ENCODE results near the gene SPIN1.

The SPIN1 gene

DNA sequence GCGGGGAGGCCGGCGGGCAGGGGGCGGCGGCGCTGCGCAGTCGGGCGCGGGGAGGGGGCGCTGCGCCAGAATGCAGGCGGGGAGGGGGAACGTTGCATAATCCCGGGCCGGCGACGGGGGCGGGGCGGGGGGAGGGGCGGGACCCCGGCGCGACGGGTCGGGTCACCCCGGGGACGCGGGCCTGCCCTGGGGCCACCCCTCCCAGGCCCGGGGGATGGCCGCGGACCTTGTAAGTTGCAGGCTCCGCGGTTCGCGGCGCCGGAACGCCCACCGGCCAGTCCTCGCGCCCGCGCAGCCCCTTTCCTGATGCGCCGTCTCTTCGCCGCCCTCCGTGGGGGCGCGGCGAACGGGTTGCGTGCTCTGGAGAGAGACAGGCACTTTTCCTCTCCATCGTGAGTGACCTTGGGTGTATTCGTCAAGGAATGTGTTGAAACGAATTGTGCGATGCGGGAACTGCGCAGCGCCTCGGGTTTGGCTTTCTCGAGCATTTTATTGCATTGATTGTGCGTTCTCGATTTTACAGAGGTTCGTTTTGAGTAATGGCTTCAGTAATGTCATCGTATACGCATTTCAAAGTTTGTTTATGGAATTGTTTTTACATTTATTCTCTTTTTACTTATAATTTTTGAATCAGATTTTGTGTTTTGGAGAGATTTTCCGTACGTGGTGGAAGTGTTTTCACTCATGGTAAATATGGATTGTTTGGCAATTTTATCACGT lies 802 bp downstream of the SPIN1 start:
- peak; percentile 3 to 43 for DNase-seq (ENCODE audit: low read depth in 2 of 2)

DNA sequence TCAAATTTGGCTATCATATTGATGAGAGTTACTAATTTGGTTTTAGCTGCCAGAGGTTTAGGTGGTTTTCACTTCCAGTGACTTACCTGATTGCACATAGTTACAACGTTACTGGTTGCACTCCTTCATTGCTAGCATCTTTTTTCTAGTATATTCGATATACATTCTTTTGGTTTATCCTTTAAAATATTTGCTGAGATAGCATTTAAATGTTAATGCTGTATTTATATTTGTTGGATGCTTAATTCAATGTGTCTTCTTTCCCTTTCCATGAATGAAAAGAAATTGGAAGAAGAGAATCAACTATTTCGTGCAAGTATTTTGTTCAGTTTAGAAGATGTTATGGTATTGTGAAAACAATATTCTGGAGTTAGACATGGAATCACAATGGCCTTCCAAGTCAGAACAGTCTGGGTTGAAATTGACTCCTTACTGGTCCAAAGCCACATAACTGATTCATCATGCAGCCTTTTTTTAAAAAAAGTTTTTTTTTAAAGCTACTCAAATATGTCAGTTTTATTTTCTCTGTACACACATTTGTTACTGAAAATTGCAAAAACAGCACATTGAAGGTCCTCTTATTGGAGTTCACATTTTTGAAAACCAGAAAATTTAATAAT lies 2.2 kb downstream of the SPIN1 start:
- DNase-seq (ENCODE audit: low read depth in 2 of 2), result no peak

DNA sequence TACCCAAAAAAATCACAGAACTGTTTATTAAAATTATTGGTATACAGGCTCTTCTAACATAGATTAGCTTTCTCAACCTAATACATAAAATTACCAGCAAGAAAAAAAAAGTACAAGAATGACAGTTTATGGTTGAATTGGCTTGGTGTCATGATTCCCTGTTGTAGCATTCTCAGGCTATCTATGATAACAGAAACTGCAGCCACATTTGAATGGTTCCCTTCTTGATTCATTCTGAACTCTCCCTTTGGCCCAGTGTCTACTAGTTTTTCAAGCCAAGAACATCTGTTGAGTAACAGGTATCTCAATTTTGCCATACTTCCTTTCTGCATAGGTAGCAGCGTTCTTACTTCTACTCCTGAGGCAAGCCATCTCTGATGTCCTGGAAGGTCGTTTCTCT lies 3.0 kb downstream of the SPIN1 start:
- DNase-seq (ENCODE audit: low read depth in 2 of 2), result no peak

DNA sequence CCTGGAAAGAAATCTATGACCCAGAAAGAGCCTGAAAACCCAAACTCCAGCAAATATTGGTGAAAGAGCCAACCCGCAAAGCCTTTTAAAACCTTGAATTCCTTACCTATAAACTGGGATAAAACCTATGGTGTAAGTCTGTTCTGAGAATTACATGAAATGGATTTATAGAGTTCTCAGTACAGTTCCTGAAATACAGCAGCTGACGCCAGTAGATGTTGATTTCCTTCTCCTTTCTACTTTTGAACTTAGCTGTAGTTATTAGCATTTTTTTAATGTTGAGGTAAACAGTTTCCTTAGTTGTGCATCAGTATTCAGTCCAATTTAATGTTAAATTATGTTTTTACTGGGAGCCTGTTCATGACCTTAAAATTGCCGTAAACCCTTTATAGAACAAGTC lies 3.7 kb downstream of the SPIN1 start:
- DNase-seq (ENCODE audit: low read depth in 2 of 2), result no peak

DNA sequence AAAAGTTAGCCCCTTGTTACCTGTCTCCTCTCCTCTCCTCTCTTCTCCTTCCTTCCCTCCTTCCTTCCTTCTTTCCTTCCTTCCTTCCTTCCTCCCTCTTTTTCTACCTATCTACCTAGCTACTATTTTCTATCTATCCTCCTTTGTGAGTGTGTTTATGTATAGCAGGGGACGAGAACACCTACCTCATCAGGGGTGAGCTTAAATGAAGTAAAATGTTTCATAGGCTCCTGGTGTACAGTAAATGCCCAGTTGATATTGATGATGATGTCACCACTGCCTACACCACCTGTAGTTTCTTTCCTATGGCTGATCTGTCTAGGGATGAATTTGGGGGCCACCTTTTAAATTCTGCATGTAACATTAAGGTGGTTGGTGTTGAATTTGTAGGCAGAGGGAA lies 4.3 kb downstream of the SPIN1 start:
- DNase-seq (ENCODE audit: low read depth in 2 of 2), result no peak

DNA sequence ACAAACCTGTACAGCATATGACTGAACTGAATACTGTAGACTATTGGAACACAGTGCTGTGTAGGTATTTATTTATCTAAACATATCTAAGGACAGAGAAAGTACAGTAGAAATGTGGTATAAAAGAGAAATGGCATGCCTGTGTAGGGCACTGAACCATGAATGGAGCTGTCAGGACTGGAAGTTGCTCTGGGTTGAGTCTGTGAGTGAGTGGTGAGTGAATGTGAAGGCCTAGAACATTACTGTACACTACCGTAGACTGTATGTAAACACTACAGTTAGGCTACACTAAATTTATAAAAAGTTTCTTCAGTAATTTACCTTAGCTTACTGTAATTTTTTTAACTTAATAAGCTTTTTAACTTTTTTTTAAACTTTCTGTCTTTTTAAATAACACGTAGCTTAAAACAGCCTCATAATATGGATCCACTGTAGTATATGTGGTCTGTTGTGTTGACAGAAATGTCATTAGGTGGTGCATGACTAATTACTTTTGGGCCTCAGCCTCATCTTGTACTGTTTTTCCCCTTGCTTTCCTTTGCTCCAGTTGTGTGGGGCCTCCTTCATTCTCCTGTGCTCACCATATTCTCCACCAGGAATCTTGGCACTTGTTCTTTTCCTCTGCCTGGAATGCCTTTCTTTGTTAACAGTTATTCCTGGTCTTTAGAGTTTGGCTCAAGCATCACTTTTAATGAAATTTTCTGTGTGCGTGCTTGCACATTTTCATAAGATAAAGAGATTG lies 8.8 kb downstream of the SPIN1 start:
- DNase-seq (ENCODE audit: low read depth in 2 of 2), result no peak

DNA sequence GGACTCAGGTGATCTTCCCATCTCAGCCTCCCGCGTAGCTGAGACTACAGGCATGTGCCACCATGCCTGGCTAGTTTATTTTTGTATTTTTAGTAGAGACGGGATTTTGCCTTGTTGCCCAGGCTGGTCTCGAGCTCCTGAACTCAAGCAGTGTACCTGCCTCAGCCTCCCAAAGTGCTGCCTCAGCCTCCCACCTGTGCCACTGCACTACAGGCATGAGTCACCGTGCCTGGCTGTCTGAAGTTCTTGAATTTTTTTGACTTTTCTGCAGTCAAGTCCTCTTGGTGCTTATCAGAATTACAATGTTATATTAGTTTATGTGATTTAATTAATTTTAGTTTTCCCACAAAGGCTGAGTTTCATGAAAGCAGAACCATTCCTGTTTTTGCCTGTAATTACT lies 9.8 kb downstream of the SPIN1 start:
- DNase-seq (ENCODE audit: low read depth in 2 of 2), result no peak

DNA sequence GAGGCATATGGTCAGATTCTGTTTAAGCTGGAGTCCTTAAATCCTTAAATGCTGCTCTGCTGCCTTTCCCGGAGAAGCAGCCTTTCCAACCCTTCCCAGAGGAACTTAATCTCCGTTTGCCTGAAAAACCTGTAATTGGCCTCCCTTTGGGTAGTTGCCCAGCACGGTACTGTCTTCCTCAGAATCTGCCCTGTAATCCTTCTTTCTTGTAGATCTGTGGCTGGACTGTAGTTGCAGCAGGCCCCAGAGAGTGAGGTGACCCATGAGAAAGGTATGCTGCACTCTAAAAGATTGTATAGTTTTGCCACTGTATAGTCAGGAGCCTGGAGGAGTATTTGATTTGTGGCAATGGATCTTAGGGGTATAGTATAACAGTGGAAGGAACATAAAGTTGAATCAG lies 11.7 kb downstream of the SPIN1 start:
- DNase-seq (ENCODE audit: low read depth in 2 of 2), result no peak

DNA sequence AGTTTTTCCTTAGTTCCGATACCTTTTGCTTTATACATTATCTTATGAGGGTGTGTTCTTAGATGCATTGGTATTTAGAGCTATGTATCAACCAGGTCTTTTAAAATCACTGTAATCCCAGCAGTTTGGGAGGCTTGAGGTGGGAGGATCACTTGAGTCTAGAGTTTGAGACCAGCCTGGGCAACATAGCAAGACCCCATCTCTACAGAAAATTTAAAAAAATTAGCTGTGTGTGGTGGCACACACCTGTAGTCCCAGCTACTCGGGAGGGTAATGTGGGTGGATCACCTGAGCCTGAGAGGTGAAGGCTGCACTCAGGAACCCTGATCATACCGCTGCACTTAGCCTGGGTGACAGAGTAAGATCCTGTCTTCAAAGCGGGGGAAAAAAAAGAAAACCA lies 15.1 kb downstream of the SPIN1 start:
- no peak for DNase-seq (ENCODE audit: low read depth in 2 of 2)

DNA sequence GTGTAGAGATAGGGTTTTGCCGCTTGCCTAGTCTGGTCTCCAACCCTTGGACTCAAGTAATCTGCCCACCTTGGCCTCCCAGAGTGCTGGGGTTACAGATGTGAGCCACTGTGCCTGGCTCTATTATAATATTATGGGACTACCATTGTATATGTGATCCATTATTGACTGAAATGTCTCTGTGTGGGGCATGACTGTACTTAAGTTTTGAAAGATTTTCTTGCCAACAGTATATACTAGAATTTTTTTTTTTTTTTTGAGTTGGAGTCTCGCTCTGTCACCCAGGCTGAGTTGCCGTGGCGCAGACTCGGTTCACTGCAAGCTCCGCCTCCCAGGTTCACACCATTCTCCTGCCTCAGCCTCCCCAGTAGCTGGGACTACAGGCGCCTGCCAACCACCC lies 17.8 kb downstream of the SPIN1 start:
- DNase-seq (ENCODE audit: low read depth in 2 of 2), result no peak

DNA sequence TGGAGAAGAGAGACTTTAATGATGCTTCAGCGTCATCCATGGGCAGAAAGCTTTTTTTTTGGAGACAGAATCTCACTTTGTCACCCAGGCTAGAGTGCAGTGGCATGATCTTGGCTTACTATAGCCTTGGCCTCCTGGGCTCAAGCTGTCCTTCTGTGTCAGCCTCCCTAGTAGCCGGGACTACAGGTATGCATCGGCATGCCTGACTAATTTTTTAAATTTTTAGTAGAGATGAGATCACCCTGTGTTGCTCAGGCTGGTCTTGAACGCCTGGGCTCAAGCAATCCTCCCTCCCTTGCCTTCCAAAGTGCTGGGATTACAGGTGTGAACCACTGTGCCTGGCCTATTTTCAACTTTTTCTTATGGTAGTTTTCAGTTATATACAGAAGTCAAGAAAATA lies 23.2 kb downstream of the SPIN1 start:
- no peak for DNase-seq (ENCODE audit: low read depth in 2 of 2)

DNA sequence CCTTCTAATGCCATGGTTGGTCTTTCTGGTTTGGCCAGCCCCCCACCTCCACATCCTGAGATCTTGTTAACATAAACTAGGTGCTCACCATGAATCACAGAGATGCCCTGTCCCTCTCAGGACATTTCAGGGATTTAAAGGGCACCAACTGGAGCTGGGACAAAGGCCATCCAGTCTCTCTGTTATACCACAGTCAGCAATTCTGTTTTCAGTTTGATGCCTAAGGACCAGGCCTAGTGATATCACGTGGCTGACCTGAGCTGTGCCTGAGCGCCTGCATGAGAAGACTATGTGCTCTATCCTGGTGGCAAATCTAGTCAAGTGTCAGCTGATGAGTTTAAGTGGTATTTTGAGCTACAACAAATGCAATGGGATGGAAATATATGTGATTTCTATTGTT lies 26.1 kb downstream of the SPIN1 start:
- DNase-seq (ENCODE audit: low read depth in 2 of 2), result no peak

DNA sequence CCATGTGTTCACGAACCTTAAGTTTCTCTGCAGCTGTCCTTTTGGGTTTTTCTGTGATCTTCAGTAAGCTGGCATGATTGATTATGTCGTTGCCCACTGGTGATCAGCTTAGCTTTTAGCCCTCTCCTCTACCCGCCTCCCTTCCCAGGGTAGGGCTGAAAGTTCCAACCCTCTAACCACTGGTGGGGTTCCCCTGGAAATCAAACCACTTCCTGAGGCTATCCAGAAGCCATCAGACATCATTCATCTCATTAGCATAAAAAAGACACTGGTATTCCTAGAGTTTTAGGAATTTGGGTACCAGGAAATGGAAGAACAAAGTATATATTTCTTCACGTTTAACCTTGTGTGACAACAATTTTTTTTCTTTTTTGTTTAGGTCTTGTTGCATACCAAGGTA lies 29.8 kb downstream of the SPIN1 start:
- no peak for DNase-seq (ENCODE audit: low read depth in 2 of 2)

DNA sequence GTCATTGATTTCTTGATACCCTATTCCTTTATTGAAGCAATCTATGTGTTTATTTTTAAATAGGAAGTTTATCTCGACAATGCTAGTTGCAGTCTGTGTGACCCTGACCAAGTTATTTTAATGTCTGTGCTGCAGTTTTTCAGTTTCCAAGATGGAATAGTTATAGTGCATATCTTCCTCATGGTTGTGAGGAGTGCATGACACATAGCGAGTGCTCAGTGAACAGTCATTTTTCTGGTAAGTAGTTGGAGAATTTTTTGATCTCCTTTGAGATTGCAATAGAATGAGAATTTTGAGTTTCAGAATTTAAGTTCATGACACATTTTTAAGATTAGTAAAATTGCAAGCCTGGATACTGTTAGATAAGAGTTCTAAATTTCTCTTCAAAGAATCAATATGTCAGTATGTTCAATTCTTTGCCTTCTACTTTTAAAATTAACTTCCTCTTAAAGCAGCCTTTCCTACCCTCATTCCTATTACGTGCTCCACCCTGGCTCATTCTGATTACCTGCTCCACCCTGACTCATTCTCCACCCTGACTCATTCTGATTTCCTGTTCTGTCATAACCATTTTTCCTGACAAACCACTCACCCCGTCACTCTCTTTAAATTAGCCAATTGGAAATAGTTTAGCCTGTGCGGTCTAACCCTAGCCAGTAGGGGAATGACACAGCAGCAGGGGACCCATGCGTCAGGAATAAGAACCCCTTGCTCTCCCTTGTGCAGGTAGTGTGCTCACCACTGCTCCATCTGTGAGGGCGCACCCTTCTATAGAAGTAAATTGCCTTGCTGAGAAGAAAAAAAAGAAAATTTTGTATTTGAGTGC lies 30.7 kb downstream of the SPIN1 start:
- DNase-seq (ENCODE audit: low read depth in 2 of 2), result no peak

DNA sequence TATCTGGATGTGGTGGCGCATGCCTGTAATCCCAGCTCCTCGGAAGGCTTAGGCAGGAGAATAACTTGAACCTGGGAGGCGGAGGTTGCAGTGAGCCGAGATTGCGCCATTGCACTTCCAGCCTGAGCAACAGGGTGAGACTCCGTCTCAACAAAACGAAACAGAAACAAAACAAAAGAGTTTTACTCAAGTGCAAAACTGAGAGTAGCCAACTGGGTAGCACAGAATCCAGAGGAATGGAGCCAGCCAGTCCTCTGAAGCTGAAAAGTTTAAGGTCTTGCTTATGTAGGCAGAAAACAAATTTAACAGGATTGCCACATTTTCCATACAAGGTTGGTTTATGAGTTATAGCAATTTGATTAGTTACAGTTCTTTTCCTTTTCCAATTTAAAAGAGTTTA lies 32.0 kb downstream of the SPIN1 start:
- no peak for DNase-seq (ENCODE audit: low read depth in 2 of 2)

DNA sequence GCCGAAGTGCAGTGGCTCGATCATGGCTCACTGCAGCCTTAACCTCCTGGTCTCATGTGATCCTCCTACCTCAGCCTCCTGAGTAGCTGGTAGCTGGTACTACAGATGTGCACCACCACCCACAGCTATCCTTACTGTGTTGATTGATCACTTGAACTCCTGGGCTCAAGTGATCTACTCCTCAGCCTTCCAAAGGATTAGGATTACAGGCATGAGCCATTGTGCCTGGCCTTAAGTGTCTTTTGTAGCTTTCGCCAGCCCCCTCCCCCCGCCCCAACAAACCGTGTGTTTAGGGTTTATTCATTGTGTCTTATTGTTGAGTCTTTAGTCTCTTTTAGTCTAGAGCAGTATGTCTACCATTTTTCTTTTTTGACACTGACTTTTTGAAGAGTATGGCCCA lies 33.1 kb downstream of the SPIN1 start:
- DNase-seq (ENCODE audit: low read depth in 2 of 2), result no peak

DNA sequence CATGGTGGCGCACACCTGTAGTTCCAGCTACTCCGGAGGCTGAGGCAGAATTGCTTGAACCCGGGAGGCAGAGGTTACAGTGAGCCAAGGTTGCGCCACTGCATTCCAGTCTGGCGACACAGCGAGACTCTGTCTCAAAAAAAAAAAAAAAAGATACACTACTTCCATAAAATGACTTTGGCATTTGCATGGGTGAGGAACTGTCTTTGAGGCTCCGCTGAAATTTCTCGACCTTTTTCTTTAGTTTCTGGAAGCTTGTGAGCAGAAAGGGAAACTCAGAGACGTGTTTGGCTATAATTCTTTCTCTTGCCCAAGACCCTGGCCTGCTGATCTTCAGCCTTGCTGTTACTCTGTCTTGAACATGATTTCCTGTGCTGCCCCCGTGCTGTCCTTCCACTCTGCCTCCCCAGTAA lies 37.3 kb downstream of the SPIN1 start:
- no peak for DNase-seq (ENCODE audit: low read depth in 2 of 2)

DNA sequence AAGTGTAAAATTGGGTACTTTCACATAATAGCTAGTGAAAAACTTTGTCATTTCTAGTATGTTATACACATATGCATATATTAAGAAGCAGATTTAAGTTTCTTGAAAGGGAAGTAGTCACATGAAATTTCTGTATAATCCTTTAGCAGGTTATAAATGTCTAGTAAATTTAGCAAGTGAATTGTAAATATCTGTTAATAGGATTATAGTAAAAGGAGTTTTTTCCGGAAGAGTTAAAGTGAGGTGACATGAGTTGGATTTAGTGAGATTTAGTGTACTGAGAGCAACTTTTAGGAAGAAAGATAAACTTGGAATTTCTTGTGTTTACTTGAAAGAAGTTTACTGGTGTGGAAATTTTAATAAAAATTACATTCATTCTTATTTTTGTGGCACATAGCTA lies 38.4 kb downstream of the SPIN1 start:
- no peak for DNase-seq (ENCODE audit: low read depth in 2 of 2)

DNA sequence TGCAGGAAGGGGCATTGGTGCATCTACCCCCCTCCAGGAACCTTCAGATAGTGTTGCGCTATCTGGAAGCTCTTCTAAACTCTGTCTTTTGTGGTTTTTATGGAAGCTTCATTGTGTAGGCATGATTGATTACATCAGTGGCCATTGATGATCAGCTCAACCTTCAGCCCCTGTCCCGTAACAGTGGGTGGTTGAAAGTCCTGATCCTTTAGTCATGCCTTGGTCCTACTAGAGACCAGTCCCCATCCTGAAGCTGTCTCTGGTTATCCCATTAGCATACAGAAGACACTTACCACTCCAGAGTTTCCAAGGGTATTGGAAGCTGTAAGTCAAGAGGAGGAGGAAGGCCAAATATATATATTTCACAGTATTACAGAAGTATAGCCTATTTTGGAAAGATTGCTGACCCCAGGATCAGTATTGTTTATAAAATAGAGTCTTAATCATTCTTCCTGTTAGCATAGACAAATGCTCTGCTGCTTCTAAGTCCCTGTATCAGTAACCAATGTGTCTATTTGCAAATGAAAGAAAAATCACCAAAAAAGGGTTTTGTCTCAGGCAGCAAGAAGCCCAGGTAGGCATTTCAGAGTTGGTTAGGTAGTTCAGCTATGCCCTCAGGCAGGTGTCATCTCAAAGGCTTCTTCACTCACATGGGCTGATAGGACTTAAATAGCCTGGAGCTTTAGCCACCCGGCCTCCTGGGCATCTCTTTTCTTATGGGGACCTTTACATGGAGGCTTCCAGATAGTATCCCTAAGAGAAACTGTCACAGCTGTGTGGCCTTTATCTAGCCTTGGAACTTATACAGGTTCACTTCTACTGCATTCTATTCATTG lies 41.6 kb downstream of the SPIN1 start:
- no peak for DNase-seq (ENCODE audit: low read depth in 2 of 2)

DNA sequence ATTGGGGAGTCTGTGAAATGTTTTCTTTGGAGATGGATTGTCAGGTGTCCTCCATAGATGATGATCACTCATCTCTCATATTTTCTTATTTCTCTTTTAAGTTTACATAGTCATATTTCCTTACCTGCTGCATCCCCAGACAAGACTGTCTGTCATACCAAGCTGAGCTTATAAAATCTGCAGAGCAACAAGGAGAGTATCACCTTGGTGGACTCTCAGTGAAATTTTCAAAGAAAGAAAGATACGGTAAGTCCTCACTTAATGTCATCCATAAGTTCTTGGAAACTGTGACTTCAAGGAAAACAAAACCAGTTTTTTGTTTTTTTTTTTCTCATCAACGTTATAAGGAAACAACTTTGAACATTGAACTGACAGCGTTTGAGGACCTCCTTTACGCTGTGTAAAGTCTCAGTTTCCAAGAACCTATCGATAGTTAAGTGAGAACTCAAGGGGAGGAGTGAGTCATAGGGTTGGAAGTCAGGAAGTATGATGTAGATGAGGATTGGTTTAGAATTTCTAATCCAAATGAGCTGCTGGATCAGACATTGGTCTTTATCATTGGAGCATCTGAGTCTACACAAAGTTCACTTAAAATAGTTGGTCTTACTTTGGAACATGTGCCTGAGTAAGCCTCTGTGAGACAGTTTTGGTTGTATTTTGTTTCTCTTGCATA lies 45.5 kb downstream of the SPIN1 start:
- no peak for DNase-seq (ENCODE audit: low read depth in 2 of 2)

DNA sequence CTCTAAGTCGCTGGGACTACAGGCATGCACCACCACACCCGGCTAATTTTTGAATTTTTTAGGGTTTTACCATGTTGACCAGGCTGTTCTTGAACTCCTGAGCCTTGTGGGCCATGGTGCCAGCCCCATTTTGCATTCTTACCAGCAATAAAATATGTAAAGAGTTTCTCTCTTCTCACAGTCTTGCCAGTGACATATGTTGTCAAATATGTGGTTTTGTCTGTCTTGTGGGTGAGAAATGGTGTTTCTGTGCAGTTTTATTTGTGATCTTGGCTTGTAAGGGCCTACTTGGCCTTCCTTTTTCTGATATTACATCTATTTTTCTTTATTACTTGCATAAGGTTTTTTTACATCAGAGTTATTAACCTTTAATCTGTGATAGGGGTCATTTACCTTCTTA lies 47.1 kb downstream of the SPIN1 start:
- no peak for DNase-seq (ENCODE audit: low read depth in 2 of 2)
